Neutrophil (primary cell): Measurements from ENCODE around the gene ICAM1.

ENCODE experiments used
- H3K27ac ChIP-seq: fragments of 200-600 bp; sonication (generic); 2 replicates; pipeline ENCODE4 v1.5.1; 2016; ENCODE audit warnings: mild to moderate bottlenecking, moderate library complexity
- H3K27me3 ChIP-seq: fragments of 200-600 bp; sonication (generic); 2 replicates; pipeline ENCODE4 v1.6.0; 2016; ENCODE audit warnings: mild to moderate bottlenecking
- H3K36me3 ChIP-seq: fragments of 200-600 bp; sonication (generic); 2 replicates; pipeline ENCODE4 v1.5.1; 2017
- H3K4me1 ChIP-seq, 2 experiments: fragments of 200-600 bp in 1 of 2; sonication (generic) in 1 of 2; 1 replicate in 1 of 2; 2 replicates in 1 of 2; pipeline versions ENCODE4 v1.5.1 to v1.6.1; 2013 to 2016; ENCODE audit warnings: low read depth in 1 of 2, low read length in 1 of 2, mild to moderate bottlenecking in 1 of 2, moderate library complexity in 1 of 2; ENCODE audit not compliant: control insufficient read depth in 1 of 2, insufficient read depth in 1 of 2
- H3K4me3 ChIP-seq, 2 experiments: fragments of 200-600 bp in 1 of 2; sonication (generic) in 1 of 2; 1 replicate in 1 of 2; 2 replicates in 1 of 2; pipeline ENCODE4 v1.5.1; 2013 to 2016; ENCODE audit warnings: low read depth in 1 of 2, low read length in 1 of 2, mild to moderate bottlenecking in 1 of 2, moderate library complexity in 1 of 2
- H3K9me3 ChIP-seq: fragments of 200-600 bp; sonication (generic); 2 replicates; pipeline ENCODE4 v1.5.1; 2016
- TF ChIP-seq, protein P1 (sequence below): fragments of 200-600 bp; sonication (generic); IDR thresholded peaks from 2 replicates; pipeline ENCODE4 v1.5.1; 2016; ENCODE audit warnings: antibody characterized with exemption

ICAM1 gene

DNA sequence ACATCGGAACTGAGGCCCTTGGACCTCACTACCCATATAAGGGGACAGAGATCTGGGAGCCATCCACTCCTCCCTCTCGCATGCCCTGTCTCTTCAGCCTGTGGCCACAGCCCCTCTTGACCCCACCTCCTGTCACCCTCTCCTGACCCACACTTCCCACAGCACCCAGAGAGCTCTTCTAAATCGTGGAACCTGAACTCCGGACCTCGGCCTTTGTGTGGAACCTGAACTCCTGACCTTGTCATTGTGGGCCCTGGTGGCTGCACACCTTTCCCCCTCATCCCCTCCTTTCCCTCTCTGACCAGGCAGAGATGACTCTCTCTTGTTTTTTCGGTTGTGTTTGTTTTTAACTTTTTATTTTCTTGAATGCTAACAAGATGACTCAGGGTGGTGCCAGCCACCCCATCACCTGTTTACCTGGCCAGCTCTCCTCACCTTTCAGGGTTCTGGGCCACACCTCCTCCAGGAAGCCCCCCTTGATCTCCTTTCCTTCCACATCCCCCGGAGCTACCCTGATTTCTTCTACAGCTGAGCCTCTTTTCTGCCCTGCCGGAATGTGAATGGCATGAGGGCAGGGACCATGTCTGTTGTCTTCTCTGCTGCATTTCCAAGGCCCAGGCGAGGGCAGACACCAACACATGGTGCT is 13.8 kb upstream of the ICAM1 start:
- H3K9me3 ChIP-seq = no peaks in the 10 kb centered on the region
- no peak overlapping the region for H3K27ac ChIP-seq
- H3K4me1 ChIP-seq = peaks cover 9 to 14% of the 10 kb centered on the region in 2 experiments
- peaks cover 10% of the 10 kb centered on the region for H3K36me3 ChIP-seq
- H3K4me3 ChIP-seq = no peak overlapping the region
- TF ChIP-seq, protein P1, sequence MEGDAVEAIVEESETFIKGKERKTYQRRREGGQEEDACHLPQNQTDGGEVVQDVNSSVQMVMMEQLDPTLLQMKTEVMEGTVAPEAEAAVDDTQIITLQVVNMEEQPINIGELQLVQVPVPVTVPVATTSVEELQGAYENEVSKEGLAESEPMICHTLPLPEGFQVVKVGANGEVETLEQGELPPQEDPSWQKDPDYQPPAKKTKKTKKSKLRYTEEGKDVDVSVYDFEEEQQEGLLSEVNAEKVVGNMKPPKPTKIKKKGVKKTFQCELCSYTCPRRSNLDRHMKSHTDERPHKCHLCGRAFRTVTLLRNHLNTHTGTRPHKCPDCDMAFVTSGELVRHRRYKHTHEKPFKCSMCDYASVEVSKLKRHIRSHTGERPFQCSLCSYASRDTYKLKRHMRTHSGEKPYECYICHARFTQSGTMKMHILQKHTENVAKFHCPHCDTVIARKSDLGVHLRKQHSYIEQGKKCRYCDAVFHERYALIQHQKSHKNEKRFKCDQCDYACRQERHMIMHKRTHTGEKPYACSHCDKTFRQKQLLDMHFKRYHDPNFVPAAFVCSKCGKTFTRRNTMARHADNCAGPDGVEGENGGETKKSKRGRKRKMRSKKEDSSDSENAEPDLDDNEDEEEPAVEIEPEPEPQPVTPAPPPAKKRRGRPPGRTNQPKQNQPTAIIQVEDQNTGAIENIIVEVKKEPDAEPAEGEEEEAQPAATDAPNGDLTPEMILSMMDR = no peak
- no peaks in the 10 kb centered on the region for H3K27me3 ChIP-seq

DNA sequence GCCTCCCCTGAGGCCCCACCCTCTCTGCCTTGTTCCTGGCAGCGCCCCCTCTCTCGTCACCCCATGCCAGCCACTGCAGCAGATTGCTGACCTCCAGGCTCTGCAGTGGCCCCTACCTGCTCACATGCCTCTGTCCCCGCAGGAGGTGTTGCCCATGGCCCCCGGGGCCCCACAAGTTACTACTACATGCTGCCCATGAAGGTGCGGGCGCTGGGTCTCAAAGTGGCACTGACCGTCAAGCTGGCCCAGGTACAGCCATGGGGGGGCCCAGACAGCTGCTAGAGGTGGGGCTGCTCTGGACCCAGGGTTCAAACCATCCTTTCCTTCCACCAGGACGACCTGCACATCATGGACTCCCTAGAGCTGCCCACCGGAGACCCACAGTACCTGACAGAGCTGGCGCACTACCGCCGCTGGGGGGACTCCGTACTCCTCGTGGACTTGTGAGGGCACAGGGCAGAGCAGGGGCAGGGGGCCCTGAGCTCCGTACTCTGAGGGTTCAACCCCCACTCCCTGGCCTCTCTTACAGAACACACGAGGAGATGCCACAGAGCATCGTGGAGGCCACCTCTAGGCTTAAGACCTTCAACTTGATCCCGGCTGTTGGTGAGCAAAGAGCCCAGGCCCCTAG is 12.7 kb upstream of the ICAM1 start:
- no peak overlapping the region for H3K4me3 ChIP-seq
- TF ChIP-seq, protein P1 = no peak
- no peak overlapping the region for H3K27ac ChIP-seq
- H3K36me3 ChIP-seq = peaks cover 10% of the 10 kb centered on the region
- H3K9me3 ChIP-seq = no peaks in the 10 kb centered on the region
- H3K4me1 ChIP-seq = peaks cover 0 to 5% of the 10 kb centered on the region in 2 experiments
- H3K27me3 ChIP-seq = no peaks in the 10 kb centered on the region

DNA sequence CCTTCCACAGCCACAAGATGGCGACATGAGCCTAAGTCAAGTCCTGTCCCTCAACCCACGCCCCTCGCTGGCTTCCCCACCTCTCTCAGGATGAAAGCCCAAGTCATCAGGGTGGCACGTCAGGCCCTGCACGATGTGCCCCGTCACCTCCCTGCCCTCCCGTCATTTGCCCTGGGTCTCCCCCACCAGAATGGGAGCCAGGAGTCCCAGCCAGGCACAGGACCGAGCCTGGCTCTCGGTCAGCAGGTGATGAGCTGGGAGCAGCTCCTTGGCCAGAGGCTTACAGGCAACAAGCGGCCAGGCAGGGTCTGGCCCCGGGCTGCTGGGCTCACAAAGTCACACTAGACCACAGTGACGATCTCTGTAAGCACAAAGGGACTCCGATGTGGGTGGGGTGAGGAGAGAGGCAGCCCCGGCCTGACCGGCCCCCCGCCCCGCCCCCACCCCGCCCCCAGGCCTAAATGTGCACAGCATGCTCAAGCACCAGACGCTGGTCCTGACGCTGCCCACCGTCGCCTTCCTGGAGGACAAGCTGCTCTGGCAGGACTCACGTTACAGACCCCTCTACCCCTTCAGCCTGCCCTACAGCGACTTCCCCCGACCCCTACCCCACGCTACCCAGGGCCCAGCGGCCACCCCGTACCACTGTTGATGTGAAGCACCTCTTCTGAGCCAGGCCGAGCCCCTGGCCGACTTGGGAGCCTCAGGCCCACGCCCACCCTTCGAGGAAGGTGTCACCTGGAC is 11.6 kb upstream of the ICAM1 start:
- H3K36me3 ChIP-seq = peaks cover 10% of the 10 kb centered on the region
- no peaks in the 10 kb centered on the region for H3K9me3 ChIP-seq
- peaks cover 0 to 5% of the 10 kb centered on the region in 2 experiments for H3K4me1 ChIP-seq
- no peaks in the 10 kb centered on the region for H3K27me3 ChIP-seq
- TF ChIP-seq, protein P1 = peak; percentile 61
- H3K4me3 ChIP-seq = no peak overlapping the region
- H3K27ac ChIP-seq = no peak overlapping the region

DNA sequence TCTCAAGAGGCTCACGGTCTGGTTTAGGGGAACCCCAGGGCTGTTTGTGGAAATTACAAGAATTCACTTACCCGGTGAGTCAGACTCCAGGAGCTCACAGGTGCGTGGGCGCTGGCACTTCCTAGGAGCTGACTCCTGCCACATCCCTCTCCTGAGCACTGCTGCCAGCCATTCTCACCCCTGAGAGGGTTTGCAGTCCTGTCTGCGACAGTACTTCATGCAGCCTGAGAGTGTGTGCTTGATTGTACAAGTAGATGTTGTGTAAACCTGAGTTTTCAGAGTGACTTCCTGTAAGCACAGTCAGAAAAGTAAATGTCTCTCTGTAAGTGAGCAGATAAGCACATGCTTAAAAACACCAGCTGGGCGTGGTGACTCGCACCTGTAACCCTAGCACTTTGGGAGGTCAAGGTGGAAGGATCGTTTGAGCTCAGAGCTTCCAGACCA is 10.8 kb upstream of the ICAM1 start:
- peaks cover 7% of the 10 kb centered on the region for H3K36me3 ChIP-seq
- no peaks in the 10 kb centered on the region for H3K9me3 ChIP-seq
- no peak overlapping the region for H3K27ac ChIP-seq
- TF ChIP-seq, protein P1 = no peak
- no peaks in the 10 kb centered on the region for H3K27me3 ChIP-seq
- H3K4me1 ChIP-seq = peaks cover 0 to 5% of the 10 kb centered on the region in 2 experiments
- H3K4me3 ChIP-seq = no peak overlapping the region

DNA sequence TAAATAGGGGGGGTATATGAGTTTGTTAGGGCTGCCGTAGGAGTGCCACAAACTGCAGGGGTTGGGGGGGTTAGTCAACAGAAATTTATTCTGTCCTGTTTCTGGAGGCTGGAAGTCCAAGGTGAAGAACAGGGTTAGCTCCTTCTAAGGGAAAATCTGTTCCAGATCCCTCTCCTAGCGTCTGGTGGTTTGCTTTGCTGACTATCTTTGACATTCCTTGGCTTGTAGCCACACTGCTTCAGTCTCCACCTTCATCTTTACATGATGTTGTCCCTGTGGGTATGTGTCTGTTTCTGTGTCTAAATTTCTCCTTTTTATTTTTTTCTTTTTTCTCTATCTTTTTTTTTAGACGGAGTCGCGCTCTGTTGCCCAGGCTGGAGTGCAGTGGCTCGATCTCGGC is 8.1 kb upstream of the ICAM1 start:
- H3K27ac ChIP-seq = no peak overlapping the region
- peaks cover 0 to 5% of the 10 kb centered on the region in 2 experiments for H3K4me1 ChIP-seq
- no peaks in the 10 kb centered on the region for H3K36me3 ChIP-seq
- H3K4me3 ChIP-seq = no peak overlapping the region
- no peaks in the 10 kb centered on the region for H3K27me3 ChIP-seq
- H3K9me3 ChIP-seq = no peaks in the 10 kb centered on the region
- TF ChIP-seq, protein P1 = no peak
